HG02840 (cell line): Measurements from ENCODE around the gene SNAPC4.
A peak's percentile ranks its signal among the peaks of the same experiment; 100 is the strongest.

Experiments
- ATAC-seq: cut with Tn5 transposase; IDR thresholded peaks from one replicate; pipeline ENCODE4 v1.9.1; 2021; ENCODE audit warnings: mild to moderate bottlenecking, moderate library complexity, moderate number of reproducible peaks; ENCODE audit not compliant: unreplicated experiment, low FRiP score

SNAPC4 gene

GRCh38 chr9:136375096-136375495, 24.9 kb downstream of the SNAPC4 start:
- no peak for ATAC-seq

- no peak for ATAC-seq
These were observed 25.8 kb downstream of the SNAPC4 start for GRCh38 chr9:136374183-136374575.

- ATAC-seq = no peak
These were observed 26.4 kb downstream of the SNAPC4 start, which contains the start of gene CARD9 for GRCh38 chr9:136373300-136374182. Gene CARD9 (minus strand): TSS chr9:136373669. CDS start chr9:136372078, 1,591 bp downstream.

GRCh38 chr9:136372561-136373299, 27.2 kb downstream of the SNAPC4 start:
- ATAC-seq = no peak

GRCh38 chr9:136372006-136372405, 28.0 kb downstream of the SNAPC4 start:
- no peak for ATAC-seq

- no peak for ATAC-seq
These were observed 28.5 kb downstream of the SNAPC4 start for GRCh38 chr9:136371533-136371880.

GRCh38 chr9:136370687-136371532, 29.1 kb downstream of the SNAPC4 start:
- ATAC-seq = no peak

- no peak for ATAC-seq
These were observed 29.9 kb downstream of the SNAPC4 start for GRCh38 chr9:136370037-136370436.

GRCh38 chr9:136368190-136368589, 31.8 kb downstream of the SNAPC4 start:
- ATAC-seq = no peak

- ATAC-seq = no peak
These were observed 32.4 kb downstream of the SNAPC4 start for GRCh38 chr9:136367296-136368145.

- no peak for ATAC-seq
These were observed 33.1 kb downstream of the SNAPC4 start for GRCh38 chr9:136366826-136367225.

- no peak for ATAC-seq
These were observed 34.2 kb downstream of the SNAPC4 start for GRCh38 chr9:136365775-136366222.

GRCh38 chr9:136364942-136365774, 34.8 kb downstream of the SNAPC4 start:
- ATAC-seq = no peak

GRCh38 chr9:136363949-136364748, 35.8 kb downstream of the SNAPC4 start:
- ATAC-seq = no peak

- ATAC-seq = peak; percentile 66
These were observed 36.6 kb downstream of the SNAPC4 start, which contains the start of gene DNLZ for GRCh38 chr9:136363106-136363948. Gene DNLZ (minus strand): TSS chr9:136363744. CDS start chr9:136363714, 30 bp downstream.

GRCh38 chr9:136362450-136362784, 37.6 kb downstream of the SNAPC4 start:
- ATAC-seq = no peak

GRCh38 chr9:136361754-136362449, 38.1 kb downstream of the SNAPC4 start:
- no peak for ATAC-seq
